BJ (cell line): Measurements from ENCODE around the gene DUSP10. TPM values are rescaled to one million over a fixed set of nuclear protein-coding genes. Genes with fewer than 3 reads are reported as not detected.

Experiments
- CTCF ChIA-PET: fragments of 350-600 bp; formaldehyde crosslinking; extraction: SDS; loops from one replicate; lab custom pipeline; 2021; ENCODE audit warnings: antibody characterized with exemption, inconsistent platforms; lab: Yijun Ruan, JAX
- POLR2A ChIA-PET: fragments of 300-600 bp; sonication (Branson Sonifier 250); formaldehyde crosslinking; extraction: SDS; loops from one replicate; lab custom pipeline; 2021; ENCODE audit warnings: antibody characterized with exemption; lab: Charles Lee
- DNase-seq: peaks from one replicate; pipeline ENCODE4 v3.0.0-alpha.2; 2011; ENCODE audit warnings: low read depth
- H3K27me3 ChIP-seq: 2 replicates; pipeline ENCODE4 v1.6.0; 2011; ENCODE audit warnings: low read length; ENCODE audit not compliant: control insufficient read depth, insufficient read depth
- H3K36me3 ChIP-seq: 2 replicates; pipeline ENCODE4 v1.5.1; 2011; ENCODE audit warnings: low read length; ENCODE audit not compliant: control insufficient read depth, insufficient read depth
- H3K4me3 ChIP-seq: 2 replicates; pipeline ENCODE4 v1.5.1; 2011; ENCODE audit warnings: low read depth, mild to moderate bottlenecking, control low read depth, low read length
- polyA plus RNA-seq: library from polyadenylated mRNA; depleted of rRNA; stranded (reverse); fragments of >200 nt; gene quantifications from 2 replicates; pipeline ENCODE4 v1.2.3, GENCODE V29; 2011
- TF ChIP-seq, protein P1 (sequence below): IDR thresholded peaks from 2 replicates; pipeline ENCODE4 v1.5.1; 2011; ENCODE audit warnings: low read depth, mild to moderate bottlenecking, control low read depth, inconsistent platforms, low read length, moderate library complexity; ENCODE audit not compliant: insufficient read depth

The DUSP10 gene
- polyA plus RNA-seq, 1 experiment, result 16.1 TPM

DNA sequence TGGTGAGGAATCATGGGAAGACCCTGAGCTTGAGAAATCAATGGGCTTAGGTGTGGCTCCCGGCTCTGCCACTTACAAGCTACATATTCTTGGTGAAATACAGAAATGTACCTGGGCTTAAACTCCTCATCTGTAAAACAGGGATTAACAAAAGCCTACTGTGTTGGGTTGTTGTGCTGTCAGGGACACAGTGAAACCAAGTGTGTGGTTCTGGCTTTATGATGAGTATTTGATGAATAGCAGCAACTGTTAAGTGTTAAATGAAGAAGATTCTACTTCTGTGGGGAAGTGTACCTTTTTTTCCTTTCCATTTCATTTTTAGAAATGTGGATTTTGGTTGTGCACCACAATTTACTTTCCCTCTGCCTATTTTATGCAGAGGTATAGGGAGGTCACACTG, 41.1 kb upstream of the DUSP10 start:
- CTCF ChIA-PET, result interaction anchor here (1.1 to 1.3 kb wide), 2 partner anchors 11 to 15 kb away, joined by 3 read pairs; no protein-coding TSS in a partner anchor
- no peaks in the 10 kb centered on the region for H3K27me3 ChIP-seq
- no peak for DNase-seq
- no peaks in the 10 kb centered on the region for H3K36me3 ChIP-seq
- no peak overlapping the region for H3K4me3 ChIP-seq
- TF ChIP-seq, protein P1, sequence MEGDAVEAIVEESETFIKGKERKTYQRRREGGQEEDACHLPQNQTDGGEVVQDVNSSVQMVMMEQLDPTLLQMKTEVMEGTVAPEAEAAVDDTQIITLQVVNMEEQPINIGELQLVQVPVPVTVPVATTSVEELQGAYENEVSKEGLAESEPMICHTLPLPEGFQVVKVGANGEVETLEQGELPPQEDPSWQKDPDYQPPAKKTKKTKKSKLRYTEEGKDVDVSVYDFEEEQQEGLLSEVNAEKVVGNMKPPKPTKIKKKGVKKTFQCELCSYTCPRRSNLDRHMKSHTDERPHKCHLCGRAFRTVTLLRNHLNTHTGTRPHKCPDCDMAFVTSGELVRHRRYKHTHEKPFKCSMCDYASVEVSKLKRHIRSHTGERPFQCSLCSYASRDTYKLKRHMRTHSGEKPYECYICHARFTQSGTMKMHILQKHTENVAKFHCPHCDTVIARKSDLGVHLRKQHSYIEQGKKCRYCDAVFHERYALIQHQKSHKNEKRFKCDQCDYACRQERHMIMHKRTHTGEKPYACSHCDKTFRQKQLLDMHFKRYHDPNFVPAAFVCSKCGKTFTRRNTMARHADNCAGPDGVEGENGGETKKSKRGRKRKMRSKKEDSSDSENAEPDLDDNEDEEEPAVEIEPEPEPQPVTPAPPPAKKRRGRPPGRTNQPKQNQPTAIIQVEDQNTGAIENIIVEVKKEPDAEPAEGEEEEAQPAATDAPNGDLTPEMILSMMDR, result no peak
- POLR2A ChIA-PET, result no interaction called here

- no peaks in the 10 kb centered on the region for H3K36me3 ChIP-seq
- no peak overlapping the region for H3K4me3 ChIP-seq
- TF ChIP-seq, protein P1, result no peak
- no peaks in the 10 kb centered on the region for H3K27me3 ChIP-seq
- CTCF ChIA-PET, result interaction anchor here (1.1 to 1.3 kb wide), 2 partner anchors 11 to 14 kb away, joined by 3 read pairs; no protein-coding TSS in a partner anchor
- no peak for DNase-seq
- POLR2A ChIA-PET, result no interaction called here
Measured at GRCh38 chr1:221782477-221782876, 40.6 kb upstream of the DUSP10 start.

GRCh38 chr1:221781102-221781755, 39.3 kb upstream of the DUSP10 start:
- Histone ChIP-seq H3K27me3 (no peaks in the 10 kb centered on the region), H3K4me3 (no peak overlapping the region), H3K36me3 (no peaks in the 10 kb centered on the region)
- ChIA-PET CTCF (interaction anchor here (0.7 kb wide), 1 partner anchor 17 kb away, joined by 3 read pairs; no protein-coding TSS in a partner anchor), POLR2A (no interaction called here)
- TF ChIP-seq, protein P1, result no peak
- DNase-seq, result no peak

GRCh38 chr1:221780175-221780574, 38.3 kb upstream of the DUSP10 start:
- Histone ChIP-seq H3K4me3 (no peak overlapping the region), H3K36me3 (no peaks in the 10 kb centered on the region), H3K27me3 (no peaks in the 10 kb centered on the region)
- ChIA-PET CTCF (interaction anchor here (0.6 kb wide), 1 partner anchor 9 kb away, joined by 3 read pairs; no protein-coding TSS in a partner anchor), POLR2A (no interaction called here)
- no peak for DNase-seq
- TF ChIP-seq, protein P1, result no peak

GRCh38 chr1:221779771-221780170, 37.9 kb upstream of the DUSP10 start:
- H3K4me3 ChIP-seq, result no peak overlapping the region
- ChIA-PET CTCF (interaction anchor here (0.6 to 0.9 kb wide), 2 partner anchors 9 to 16 kb away, joined by 3 read pairs; no protein-coding TSS in a partner anchor), POLR2A (no interaction called here)
- TF ChIP-seq, protein P1, result no peak
- no peak for DNase-seq
- H3K27me3 ChIP-seq, result no peaks in the 10 kb centered on the region
- H3K36me3 ChIP-seq, result no peaks in the 10 kb centered on the region
